Endothelial cell of umbilical vein (primary cell): ENCODE measurements around the gene MCRIP1. TPM values are rescaled to one million over a fixed set of nuclear protein-coding genes. Genes with fewer than 3 reads are reported as not detected.

Experiments used
- BruUV-seq: library from RNA; stranded (reverse); fragments of 400-500 nt; replicated peaks from 2 replicates; lab custom pipeline; 2021; lab: Mats Ljungman, UMichigan
- CTCF ChIA-PET: fragments of 300-600, 350-600 bp; sonication (Branson Sonifier 250); formaldehyde crosslinking; loops from one replicate; lab custom pipeline; 2021; ENCODE audit warnings: antibody characterized with exemption, inconsistent platforms; lab: Charles Lee
- POLR2A ChIA-PET: fragments of 300-600, 350-600 bp; sonication (Branson Sonifier 250); formaldehyde crosslinking; loops from one replicate; lab custom pipeline; 2021; ENCODE audit warnings: antibody characterized with exemption, inconsistent platforms; lab: Charles Lee
- DNase-seq: peaks from one replicate; pipeline ENCODE4 v3.0.0-alpha.2; 2011; ENCODE audit warnings: low read depth, low spot score
- FAIRE-seq: peaks from 2 replicates; lab custom pipeline; 2011; peaks lifted over from hg19 to GRCh38; lab: Jason Lieb, UNC
- H2AFZ ChIP-seq: 2 replicates; pipeline ENCODE4 v1.6.0; 2012; ENCODE audit warnings: low read depth, low read length, control low read depth, inconsistent platforms
- H3K27ac ChIP-seq: 2 replicates; pipeline ENCODE4 v1.5.1; 2011; ENCODE audit warnings: low read depth, mild to moderate bottlenecking, control low read depth, low read length, moderate library complexity; ENCODE audit not compliant: insufficient read depth
- H3K27me3 ChIP-seq, 2 experiments: 2 replicates each; pipeline versions ENCODE4 v1.6.0 to v1.6.1; 2011; ENCODE audit warnings: low read length in 2 of 2, mixed read lengths in 1 of 2; ENCODE audit not compliant: control insufficient read depth in 2 of 2, insufficient read depth in 2 of 2
- H3K36me3 ChIP-seq, 2 experiments: 2 replicates in 1 of 2; 3 replicates in 1 of 2; pipeline ENCODE4 v1.5.1; 2011; ENCODE audit warnings: low read length in 2 of 2, mild to moderate bottlenecking in 1 of 2, moderate library complexity in 1 of 2; ENCODE audit not compliant: control insufficient read depth in 2 of 2, insufficient read depth in 2 of 2; ENCODE audit errors: extremely low read depth in 1 of 2
- H3K4me1 ChIP-seq: 3 replicates; pipeline ENCODE4 v1.5.1; 2011; ENCODE audit warnings: mild to moderate bottlenecking, low read length; ENCODE audit not compliant: control insufficient read depth, insufficient read depth; ENCODE audit errors: extremely low read depth
- H3K4me2 ChIP-seq: 2 replicates; pipeline ENCODE4 v1.6.1; 2011; ENCODE audit warnings: low read length, control low read depth, mixed read lengths; ENCODE audit not compliant: insufficient read depth
- H3K4me3 ChIP-seq, 3 experiments: fragments of 200-600 bp in 1 of 3; sonication (generic), shearing (Covaris generic) in 1 of 3; replicated peaks in 1 of 3; 2 replicates each; pipeline ENCODE4 v1.5.1; 2011 to 2016; ENCODE audit warnings: control low read depth in 3 of 3, low read length in 3 of 3, mild to moderate bottlenecking in 2 of 3, inconsistent platforms in 1 of 3, low read depth in 1 of 3, moderate library complexity in 1 of 3; ENCODE audit not compliant: insufficient read depth in 1 of 3
- H3K79me2 ChIP-seq: 2 replicates; pipeline ENCODE4 v1.6.0; 2012; ENCODE audit warnings: low read length, inconsistent platforms; ENCODE audit not compliant: control insufficient read depth, insufficient read depth
- H3K9ac ChIP-seq: replicated peaks from 2 replicates; pipeline ENCODE3; 2011; ENCODE audit warnings: low read length, control low read depth; ENCODE audit not compliant: insufficient read depth; ENCODE audit errors: extremely low read depth
- H3K9me1 ChIP-seq: replicated peaks from 3 replicates; pipeline ENCODE4 v1.6.0; 2011; ENCODE audit warnings: mild to moderate bottlenecking, low read length; ENCODE audit not compliant: control insufficient read depth, insufficient read depth; ENCODE audit errors: extremely low read depth
- H3K9me3 ChIP-seq: replicated peaks from 2 replicates; pipeline ENCODE4 v1.5.1; 2012; ENCODE audit warnings: low read length, inconsistent platforms; ENCODE audit not compliant: control insufficient read depth, insufficient read depth
- H4K20me1 ChIP-seq: replicated peaks from 2 replicates; pipeline ENCODE3; 2011; ENCODE audit warnings: mild to moderate bottlenecking, low read length; ENCODE audit not compliant: control insufficient read depth, insufficient read depth; ENCODE audit errors: extremely low read depth
- CTCF ChIP-seq, 2 donors: IDR thresholded peaks; 1 replicate in 1 of 2; 2 replicates in 1 of 2; pipeline ENCODE4 v1.5.1; 2011; ENCODE audit warnings: low read length in 2 of 2, mild to moderate bottlenecking in 2 of 2, moderate library complexity in 2 of 2, control low read depth in 1 of 2, inconsistent platforms in 1 of 2, low read depth in 1 of 2; ENCODE audit not compliant: insufficient read depth in 1 of 2; ENCODE audit errors: extremely low read depth in 1 of 2
- EZH2 ChIP-seq: IDR thresholded peaks from 2 replicates; pipeline ENCODE4 v1.6.1; 2012; ENCODE audit warnings: borderline replicate concordance, low read depth, mild to moderate bottlenecking, moderate library complexity, low read length, inconsistent platforms; ENCODE audit not compliant: severe bottlenecking
- FOS ChIP-seq: IDR thresholded peaks from 2 replicates; pipeline ENCODE4 v1.6.1; 2011; ENCODE audit warnings: mild to moderate bottlenecking, low read length, moderate library complexity, borderline replicate concordance; ENCODE audit not compliant: insufficient read depth
- GATA2 ChIP-seq: IDR thresholded peaks from 2 replicates; pipeline ENCODE4 v1.7.0; 2011; ENCODE audit warnings: low read depth, mild to moderate bottlenecking, moderate library complexity, mixed read lengths, low read length; ENCODE audit not compliant: insufficient read length, insufficient read depth
- JUN ChIP-seq: IDR thresholded peaks from 2 replicates; pipeline ENCODE4 v1.6.1; 2011; ENCODE audit warnings: borderline replicate concordance, low read depth; ENCODE audit not compliant: insufficient read length, insufficient read depth
- MYC ChIP-seq: IDR thresholded peaks from one replicate; pipeline ENCODE4 v1.6.1; 2011; ENCODE audit warnings: mild to moderate bottlenecking, low read depth, low read length
- POLR2A ChIP-seq: IDR thresholded peaks from 2 replicates; pipeline ENCODE4 v1.6.1; 2012; ENCODE audit warnings: low read depth, mild to moderate bottlenecking, control low read depth, low read length
- POLR2AphosphoS5 ChIP-seq: IDR thresholded peaks from 2 replicates; pipeline ENCODE4 v1.6.1; 2012; ENCODE audit warnings: low read depth, mild to moderate bottlenecking, control low read depth, low read length, moderate library complexity; ENCODE audit not compliant: insufficient read depth
- dilution Hi-C: fragments of 300-500 bp; cut with MboI; formaldehyde crosslinking; loops from one replicate; pipeline ENCODE4 v1.15.0; 2019; ENCODE audit warnings: low sequenced_read_pairs; ENCODE audit not compliant: extremely low pct_ligation_motif_present
- intact Hi-C: fragments of 100-400 bp; cut with micrococcal nuclease; formaldehyde crosslinking; loops from one replicate; pipeline ENCODE4 v1.10.0; 2022
- polyA plus RNA-seq, 4 experiments: library from polyadenylated mRNA; depleted of rRNA in 3 of 4; stranded (reverse) in 3 of 4; unstranded in 1 of 4; fragments of >200 nt; gene quantifications; 2 replicates each; pipeline versions ENCODE4 v1.2.1 to v1.2.3, GENCODE V29; 2011 to 2012; ENCODE audit warnings: missing spikeins in 1 of 4
- total RNA-seq: library from RNA; stranded (reverse); gene quantifications from 2 replicates; pipeline ENCODE4 v1.2.3, GENCODE V29; 2021
- TF ChIP-seq, protein P1 (sequence below): IDR thresholded peaks from 2 replicates; pipeline ENCODE4 v1.6.1; 2011; ENCODE audit not compliant: insufficient read depth, insufficient read length

Gene MCRIP1
- total and polyA plus RNA-seq, 2 donors (not counting 3 experiments of a cell fraction or from before 2014, with no cell fraction given): 121 to 205 TPM

- Histone ChIP-seq H4K20me1 (no peaks in the 10 kb centered on the region), H3K36me3 (peaks cover 6 to 16% of the 10 kb centered on the region in 2 experiments), H3K4me3 (no peak overlapping the region), H2AFZ (no peak overlapping the region), H3K27me3 (no peaks in the 10 kb centered on the region), H3K9ac (no peak overlapping the region), H3K27ac (no peak overlapping the region), H3K9me1 (no peaks in the 10 kb centered on the region), H3K9me3 (no peaks in the 10 kb centered on the region), H3K4me1 (peaks cover 8% of the 10 kb centered on the region), H3K4me2 (no peak overlapping the region), H3K79me2 (peaks cover 20% of the 10 kb centered on the region)
- DNase-seq (no peak), FAIRE-seq (no peak)
- POLR2A ChIA-PET: no interaction called here
- dilution Hi-C loops (no loop called here), intact Hi-C loops (no loop called here)
- TF ChIP-seq EZH2 (no peak), POLR2A (no peak), JUN (no peak), MYC (no peak), CTCF (IDR thresholded peaks at IDR 0.05; ENCODE audit: extremely low read depth in 1 of 2, insufficient read depth in 1 of 2, low read depth in 1 of 2, low read length in 2 of 2) (no peak), POLR2AphosphoS5 (no peak), GATA2 (no peak), FOS (no peak)
- TF ChIP-seq, protein P1, sequence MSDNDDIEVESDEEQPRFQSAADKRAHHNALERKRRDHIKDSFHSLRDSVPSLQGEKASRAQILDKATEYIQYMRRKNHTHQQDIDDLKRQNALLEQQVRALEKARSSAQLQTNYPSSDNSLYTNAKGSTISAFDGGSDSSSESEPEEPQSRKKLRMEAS: no peak
- no TSS peak for BruUV-seq
- CTCF ChIA-PET: no interaction called here
Measured at GRCh38 chr17:81863833-81864768, 31.0 kb upstream of the MCRIP1 start.
